ENCODE data around the gene RELCH. TPM values are rescaled to one million over a fixed set of nuclear protein-coding genes. Genes with fewer than 3 reads are reported as not detected.

Gene RELCH
- total RNA-seq, 2 donors from 2014 or later, result 11.1 to 16.7 TPM

GRCh38 chr18:62189208-62189607, 2.2 kb downstream of the RELCH start:
- H3K4me1 ChIP-seq, result peaks cover 0 to 44% of the 10 kb centered on the region in 2 donors

GRCh38 chr18:62196079-62196478, 9.0 kb downstream of the RELCH start:
- Histone ChIP-seq H3K4me3 (no peak overlapping the region), H3K4me1 (peaks cover 0 to 27% of the 10 kb centered on the region in 2 donors), H3K27ac (no peak overlapping the region), H3K27me3 (no peaks in the 10 kb centered on the region), H3K9me3 (no peaks in the 10 kb centered on the region), H3K36me3 (no peaks in the 10 kb centered on the region)
- no peak for TF ChIP-seq CTCF (IDR thresholded peaks at IDR 0.05)
- DNase-seq (ENCODE audit: low spot score), result no peak

More at GRCh38 chr18:62189208-62189607, 2.2 kb downstream of the RELCH start:
- DNase-seq (ENCODE audit: low spot score), result no peak
- TF ChIP-seq CTCF (IDR thresholded peaks at IDR 0.05), result no peak
- Histone ChIP-seq H3K4me3 (no peak overlapping the region), H3K27me3 (no peaks in the 10 kb centered on the region), H3K36me3 (no peaks in the 10 kb centered on the region), H3K27ac (no peak overlapping the region), H3K9me3 (no peaks in the 10 kb centered on the region)

GRCh38 chr18:62196980-62197379, 9.9 kb downstream of the RELCH start:
- no peak for DNase-seq (ENCODE audit: low spot score)
- no peaks in the 10 kb centered on the region for H3K36me3 ChIP-seq
- H3K27ac ChIP-seq, result no peak overlapping the region
- H3K9me3 ChIP-seq, result no peaks in the 10 kb centered on the region
- H3K4me1 ChIP-seq, result peaks cover 0 to 23% of the 10 kb centered on the region in 2 donors
- H3K4me3 ChIP-seq, result no peak overlapping the region
- H3K27me3 ChIP-seq, result no peaks in the 10 kb centered on the region
- TF ChIP-seq CTCF (IDR thresholded peaks at IDR 0.05), result no peak

GRCh38 chr18:62198259-62198658, 11.2 kb downstream of the RELCH start:
- TF ChIP-seq CTCF (IDR thresholded peaks at IDR 0.05), result no peak
- Histone ChIP-seq H3K36me3 (no peaks in the 10 kb centered on the region), H3K27me3 (no peaks in the 10 kb centered on the region), H3K4me3 (no peak overlapping the region), H3K27ac (no peak overlapping the region), H3K4me1 (peaks cover 0 to 23% of the 10 kb centered on the region in 2 donors), H3K9me3 (no peaks in the 10 kb centered on the region)
- DNase-seq (ENCODE audit: low spot score), result no peak

DNA sequence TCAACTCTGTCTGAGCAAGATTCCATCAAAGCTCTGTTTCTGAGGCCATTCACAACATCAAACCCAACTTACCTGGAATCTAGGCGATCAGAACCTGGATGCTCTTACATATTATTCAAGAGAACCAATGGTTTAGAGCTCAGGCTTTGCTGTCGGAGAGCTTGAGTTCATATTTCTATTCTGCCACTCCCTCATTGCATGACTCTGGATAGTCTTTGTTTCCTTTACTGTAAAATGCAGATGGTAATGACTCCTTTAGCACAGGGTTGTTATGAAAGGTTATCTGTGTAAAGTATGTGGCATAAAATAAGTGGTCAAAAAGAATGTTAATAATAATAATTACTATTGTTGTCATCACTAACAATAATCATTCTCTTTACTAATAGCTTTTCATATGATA, 12.6 kb downstream of the RELCH start:
- Histone ChIP-seq H3K4me1 (peaks cover 0 to 23% of the 10 kb centered on the region in 2 donors), H3K9me3 (no peaks in the 10 kb centered on the region), H3K27me3 (no peaks in the 10 kb centered on the region), H3K36me3 (no peaks in the 10 kb centered on the region), H3K27ac (no peak overlapping the region), H3K4me3 (no peak overlapping the region)
- DNase-seq (ENCODE audit: low spot score), result no peak
- no peak for TF ChIP-seq CTCF (IDR thresholded peaks at IDR 0.05)

Measured in right atrium auricular region (tissue), 2 donors.